Measurements from ENCODE around the gene STK24. TPM values are rescaled to one million over a fixed set of nuclear protein-coding genes. Genes with fewer than 3 reads are reported as not detected.
"Not testable (repeated sequence)": the region's sequence is repeated elsewhere in the genome, so short reads cannot be mapped to it uniquely, and the experiment has no call there.

STK24 gene
- total RNA-seq, 2 experiments from 2014 or later, result 189 to 204 TPM

- Mint-ChIP-seq H3K27me3 (peaks cover 2% of the 10 kb centered on the region), H3K9me3 (peaks cover 5% of the 10 kb centered on the region), H3K4me1 (peaks cover 6% of the 10 kb centered on the region), H3K4me3 (no peak overlapping the region), H3K27ac (no peak overlapping the region), H3K36me3 (ENCODE audit: low read depth) (no peaks in the 10 kb centered on the region)
- DNase-seq, result no peak
- ChIA-PET CTCF (no interaction called here), POLR2A (no interaction called here)
These were observed 14.9 kb upstream of the STK24 start for GRCh38 chr13:98591721-98592361.

- H3K27ac Mint-ChIP-seq; H3K36me3 Mint-ChIP-seq (ENCODE audit: low read depth); H3K9me3 Mint-ChIP-seq; H3K27me3 Mint-ChIP-seq; H3K4me1 Mint-ChIP-seq; CTCF ChIA-PET; DNase-seq; POLR2A ChIA-PET; H3K4me3 Mint-ChIP-seq: not testable (repeated sequence)
These were observed 13.6 kb upstream of the STK24 start for GRCh38 chr13:98590471-98590870.

- H3K9me3 Mint-ChIP-seq; H3K4me1 Mint-ChIP-seq; H3K36me3 Mint-ChIP-seq (ENCODE audit: low read depth); CTCF ChIA-PET; DNase-seq; H3K27me3 Mint-ChIP-seq; H3K27ac Mint-ChIP-seq; H3K4me3 Mint-ChIP-seq: not testable (repeated sequence)
- POLR2A ChIA-PET, result interaction anchor here (1.2 kb wide), 1 partner anchor 14 kb away, joined by 3 read pairs; no protein-coding TSS in a partner anchor
These were observed 12.6 kb upstream of the STK24 start for GRCh38 chr13:98589516-98589915.

GRCh38 chr13:98586400-98587345 is 9.8 kb upstream of the STK24 start:
- ChIA-PET CTCF (no interaction called here), POLR2A (interaction anchor here (2.0 kb wide), 1 partner anchor 10 kb away, joined by 10 read pairs; the partner anchor contains the start of gene STK24)
- H3K36me3 Mint-ChIP-seq (ENCODE audit: low read depth), result no peaks in the 10 kb centered on the region
- peaks cover 11% of the 10 kb centered on the region for H3K4me1 Mint-ChIP-seq
- H3K27me3 Mint-ChIP-seq, result peaks cover 2% of the 10 kb centered on the region
- H3K4me3 Mint-ChIP-seq, result no peak overlapping the region
- H3K9me3 Mint-ChIP-seq, result peaks cover 5% of the 10 kb centered on the region
- DNase-seq, result no peak
- H3K27ac Mint-ChIP-seq, result no peak overlapping the region

- Mint-ChIP-seq H3K4me1 (peaks cover 14% of the 10 kb centered on the region), H3K27ac (no peak overlapping the region), H3K9me3 (peaks cover 5% of the 10 kb centered on the region), H3K36me3 (ENCODE audit: low read depth) (no peaks in the 10 kb centered on the region), H3K27me3 (peaks cover 2% of the 10 kb centered on the region), H3K4me3 (no peak overlapping the region)
- CTCF ChIA-PET, result no interaction called here
- DNase-seq, result no peak
- POLR2A ChIA-PET, result interaction anchor here (2.0 kb wide), 1 partner anchor 9 kb away, joined by 10 read pairs; the partner anchor contains the start of gene STK24
These were observed 9.0 kb upstream of the STK24 start for GRCh38 chr13:98585946-98586345.

- peaks cover 14% of the 10 kb centered on the region for H3K4me1 Mint-ChIP-seq
- H3K27me3 Mint-ChIP-seq, result peaks cover 2% of the 10 kb centered on the region
- no peak for DNase-seq
- peaks cover 5% of the 10 kb centered on the region for H3K9me3 Mint-ChIP-seq
- no peak overlapping the region for H3K27ac Mint-ChIP-seq
- ChIA-PET POLR2A (no interaction called here), CTCF (no interaction called here)
- no peak overlapping the region for H3K4me3 Mint-ChIP-seq
- no peaks in the 10 kb centered on the region for H3K36me3 Mint-ChIP-seq (ENCODE audit: low read depth)
These were observed 8.5 kb upstream of the STK24 start for GRCh38 chr13:98585398-98585754.

- no peaks in the 10 kb centered on the region for H3K36me3 Mint-ChIP-seq (ENCODE audit: low read depth)
- H3K9me3 Mint-ChIP-seq, result peaks cover 3% of the 10 kb centered on the region
- H3K27me3 Mint-ChIP-seq, result peaks cover 2% of the 10 kb centered on the region
- POLR2A ChIA-PET, result no interaction called here
- no peak for DNase-seq
- CTCF ChIA-PET, result no interaction called here
- H3K4me3 Mint-ChIP-seq, result no peak overlapping the region
- H3K4me1 Mint-ChIP-seq, result peaks cover 14% of the 10 kb centered on the region
- no peak overlapping the region for H3K27ac Mint-ChIP-seq
These were observed 7.9 kb upstream of the STK24 start for GRCh38 chr13:98584668-98585397.

- POLR2A ChIA-PET, result interaction anchor here (1.2 kb wide), 1 partner anchor 10 kb away, joined by 3 read pairs; no protein-coding TSS in a partner anchor
- Mint-ChIP-seq H3K27me3 (no peaks in the 10 kb centered on the region), H3K9me3 (no peaks in the 10 kb centered on the region), H3K4me1 (peaks cover 15% of the 10 kb centered on the region), H3K36me3 (ENCODE audit: low read depth) (no peaks in the 10 kb centered on the region), H3K4me3 (no peak overlapping the region), H3K27ac (no peak overlapping the region)
- CTCF ChIA-PET, result interaction anchor here (1.2 to 1.5 kb wide), 2 partner anchors 70 to 138 kb away, joined by 8 to 9 read pairs; no protein-coding TSS in a partner anchor
- no peak for DNase-seq
These were observed 6.0 kb upstream of the STK24 start for GRCh38 chr13:98582947-98583346.

GRCh38 chr13:98581971-98582702 is 5.2 kb upstream of the STK24 start:
- no peak for DNase-seq
- Mint-ChIP-seq H3K36me3 (ENCODE audit: low read depth) (peaks cover 3% of the 10 kb centered on the region), H3K4me3 (no peak overlapping the region), H3K4me1 (peaks cover 19% of the 10 kb centered on the region), H3K27me3 (no peaks in the 10 kb centered on the region), H3K27ac (no peak overlapping the region), H3K9me3 (no peaks in the 10 kb centered on the region)
- CTCF ChIA-PET, result interaction anchor here (1.2 to 1.5 kb wide), 2 partner anchors 71 to 137 kb away, joined by 8 to 9 read pairs; no protein-coding TSS in a partner anchor
- POLR2A ChIA-PET, result interaction anchor here (0.8 to 1.2 kb wide), 2 partner anchors 9 to 11 kb away, joined by 3 to 4 read pairs; no protein-coding TSS in a partner anchor

- Mint-ChIP-seq H3K36me3 (ENCODE audit: low read depth) (peaks cover 3% of the 10 kb centered on the region), H3K4me3 (no peak overlapping the region), H3K9me3 (no peaks in the 10 kb centered on the region), H3K4me1 (peaks cover 19% of the 10 kb centered on the region), H3K27ac (no peak overlapping the region), H3K27me3 (no peaks in the 10 kb centered on the region)
- ChIA-PET CTCF (no interaction called here), POLR2A (interaction anchor here (0.8 kb wide), 1 partner anchor 10 kb away, joined by 4 read pairs; no protein-coding TSS in a partner anchor)
- no peak for DNase-seq
These were observed 4.5 kb upstream of the STK24 start for GRCh38 chr13:98581381-98581780.

- Mint-ChIP-seq H3K27me3 (no peaks in the 10 kb centered on the region), H3K9me3 (no peaks in the 10 kb centered on the region), H3K4me3 (no peak overlapping the region), H3K36me3 (ENCODE audit: low read depth) (peaks cover 7% of the 10 kb centered on the region), H3K4me1 (peaks cover 19% of the 10 kb centered on the region), H3K27ac (no peak overlapping the region)
- ChIA-PET POLR2A (interaction anchor here (1.0 to 1.1 kb wide), 2 partner anchors 10 to 95 kb away, joined by 3 to 4 read pairs; no protein-coding TSS in a partner anchor), CTCF (interaction anchor here (0.9 to 1.5 kb wide), 3 partner anchors 104 to 135 kb away, joined by 3 to 4 read pairs (median 3); no protein-coding TSS in a partner anchor)
- no peak for DNase-seq
These were observed 3.5 kb upstream of the STK24 start for GRCh38 chr13:98580420-98580819.

- H3K36me3 Mint-ChIP-seq (ENCODE audit: low read depth), result peaks cover 22% of the 10 kb centered on the region
- H3K4me3 Mint-ChIP-seq, result peak overlapping the region; percentile 78
- H3K27me3 Mint-ChIP-seq, result no peaks in the 10 kb centered on the region
- H3K4me1 Mint-ChIP-seq, result peaks cover 37% of the 10 kb centered on the region
- H3K9me3 Mint-ChIP-seq, result no peaks in the 10 kb centered on the region
- CTCF ChIA-PET, result interaction anchor here (0.7 to 0.8 kb wide), 2 partner anchors 75 to 1381 kb away, joined by 3 read pairs; no protein-coding TSS in a partner anchor
- POLR2A ChIA-PET, result interaction anchor here (0.8 to 3.3 kb wide), 16 partner anchors 9 to 474 kb away, joined by 3 to 62 read pairs (median 6); no protein-coding TSS in a partner anchor
- H3K27ac Mint-ChIP-seq, result peak overlapping the region; percentile 75
- no peak for DNase-seq
These were observed 954 bp upstream of the STK24 start for GRCh38 chr13:98577836-98578285.
